Fibroblast of lung (primary cell): ENCODE results near the gene TBC1D14. TPM values are rescaled to one million over a fixed set of nuclear protein-coding genes. Genes with fewer than 3 reads are reported as not detected.

ENCODE experiments used
- DNase-seq, 2 donors: peaks; one replicate each; pipeline versions ENCODE4 v3.0.0 to v3.0.0-alpha.2; 2010; ENCODE audit warnings: low read depth in 2 of 2
- H2AFZ ChIP-seq: 2 replicates; pipeline ENCODE4 v1.5.1; 2012; ENCODE audit warnings: low read length, control low read depth, inconsistent platforms
- H3K27ac ChIP-seq: 2 replicates; pipeline ENCODE4 v1.5.1; 2011; ENCODE audit warnings: low read length, control low read depth; ENCODE audit not compliant: insufficient read depth
- H3K27me3 ChIP-seq: 2 replicates; pipeline ENCODE4 v1.5.1; 2011; ENCODE audit warnings: mild to moderate bottlenecking, low read length; ENCODE audit not compliant: control insufficient read depth, insufficient read depth
- H3K36me3 ChIP-seq: 2 replicates; pipeline ENCODE4 v1.5.1; 2011; ENCODE audit warnings: low read length; ENCODE audit not compliant: control insufficient read depth, insufficient read depth
- H3K4me1 ChIP-seq: 2 replicates; pipeline ENCODE4 v1.5.1; 2011; ENCODE audit warnings: low read length; ENCODE audit not compliant: control insufficient read depth, insufficient read depth; ENCODE audit errors: extremely low read depth
- H3K4me2 ChIP-seq: 2 replicates; pipeline ENCODE4 v1.5.1; 2011; ENCODE audit warnings: low read length, control low read depth; ENCODE audit not compliant: insufficient read depth; ENCODE audit errors: extremely low read depth
- H3K4me3 ChIP-seq, 4 experiments: fragments of 200-600 bp in 1 of 4; sonication (generic) in 1 of 4; replicated peaks in 1 of 4; 2 replicates each; pipeline ENCODE4 v1.5.1; 2011 to 2016; ENCODE audit warnings: low read length in 4 of 4, low read depth in 3 of 4, mild to moderate bottlenecking in 3 of 4, control low read depth in 2 of 4, inconsistent platforms in 1 of 4, mixed read lengths in 1 of 4; ENCODE audit not compliant: insufficient read depth in 1 of 4; ENCODE audit errors: control extremely low read depth in 1 of 4
- H3K79me2 ChIP-seq: 2 replicates; pipeline ENCODE4 v1.5.1; 2012; ENCODE audit warnings: mild to moderate bottlenecking, low read length, inconsistent platforms; ENCODE audit not compliant: control insufficient read depth, insufficient read depth
- H3K9ac ChIP-seq: 2 replicates; pipeline ENCODE4 v1.5.1; 2011; ENCODE audit warnings: mild to moderate bottlenecking, low read length, control low read depth; ENCODE audit not compliant: insufficient read depth
- H3K9me3 ChIP-seq: 2 replicates; pipeline ENCODE4 v1.5.1; 2012; ENCODE audit warnings: low read depth, low read length; ENCODE audit not compliant: control insufficient read depth, insufficient read depth
- H4K20me1 ChIP-seq: 2 replicates; pipeline ENCODE4 v1.5.1; 2011; ENCODE audit warnings: low read length; ENCODE audit not compliant: control insufficient read depth, insufficient read depth; ENCODE audit errors: extremely low read depth
- EZH2 ChIP-seq: IDR thresholded peaks from 2 replicates; pipeline ENCODE4 v1.5.1; 2012; ENCODE audit warnings: low read length, control low read depth, mild to moderate bottlenecking; ENCODE audit errors: missing control alignments
- polyA plus RNA-seq, 2 donors: library from polyadenylated mRNA; depleted of rRNA in 1 of 2; stranded (reverse) in 1 of 2; unstranded in 1 of 2; fragments of >200 nt; gene quantifications; 2 replicates each; pipeline ENCODE4 v1.2.1, GENCODE V29; 2011 to 2012; ENCODE audit warnings: missing spikeins in 1 of 2
- total RNA-seq: library from RNA; depleted of rRNA; stranded (reverse); fragments of >200 nt; gene quantifications from 2 replicates; pipeline ENCODE4 v1.2.1, GENCODE V29; 2014
- TF ChIP-seq, protein P1 (sequence below), 2 donors: IDR thresholded peaks in 1 of 2; conservative IDR thresholded peaks in 1 of 2; 1 replicate in 1 of 2; 2 replicates in 1 of 2; pipeline ENCODE4 v1.5.1; 2011 to 2012; ENCODE audit warnings: low read length in 2 of 2, control low read depth in 1 of 2, inconsistent platforms in 1 of 2, low read depth in 1 of 2, mild to moderate bottlenecking in 1 of 2

The TBC1D14 gene
- total and polyA plus RNA-seq, 2 donors (not counting 1 experiment from before 2014, with no cell fraction given), result 26.9 to 37.7 TPM

DNA sequence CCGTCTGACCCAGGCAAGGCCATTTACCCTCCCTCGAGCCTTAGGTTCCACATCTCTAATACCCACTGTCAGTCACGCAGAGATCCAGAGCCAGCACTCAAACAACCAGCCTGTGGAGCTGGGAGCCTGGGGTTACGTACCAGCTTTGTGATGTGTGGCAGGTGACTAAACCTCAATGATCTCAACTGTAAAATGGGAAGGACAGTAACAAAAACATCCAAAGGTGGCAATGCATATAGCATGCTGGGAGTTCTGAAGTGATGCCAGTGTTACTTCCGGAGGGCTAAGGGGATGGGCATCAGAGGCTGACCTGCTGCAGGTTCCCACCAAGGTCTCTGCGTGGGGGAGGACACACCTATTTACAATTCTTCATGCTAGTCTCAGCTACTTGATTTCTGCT, 152.2 kb downstream of the TBC1D14 start:
- Histone ChIP-seq H3K9ac (no peak overlapping the region), H3K4me2 (no peak overlapping the region), H4K20me1 (no peaks in the 10 kb centered on the region), H3K79me2 (peaks cover 29% of the 10 kb centered on the region), H3K9me3 (no peaks in the 10 kb centered on the region), H3K27ac (no peak overlapping the region), H3K4me1 (no peaks in the 10 kb centered on the region), H3K36me3 (peaks cover 17% of the 10 kb centered on the region), H2AFZ (no peak overlapping the region), H3K4me3 (no peak overlapping the region), H3K27me3 (no peaks in the 10 kb centered on the region)
- DNase-seq, result no peak
- TF ChIP-seq, protein P1, sequence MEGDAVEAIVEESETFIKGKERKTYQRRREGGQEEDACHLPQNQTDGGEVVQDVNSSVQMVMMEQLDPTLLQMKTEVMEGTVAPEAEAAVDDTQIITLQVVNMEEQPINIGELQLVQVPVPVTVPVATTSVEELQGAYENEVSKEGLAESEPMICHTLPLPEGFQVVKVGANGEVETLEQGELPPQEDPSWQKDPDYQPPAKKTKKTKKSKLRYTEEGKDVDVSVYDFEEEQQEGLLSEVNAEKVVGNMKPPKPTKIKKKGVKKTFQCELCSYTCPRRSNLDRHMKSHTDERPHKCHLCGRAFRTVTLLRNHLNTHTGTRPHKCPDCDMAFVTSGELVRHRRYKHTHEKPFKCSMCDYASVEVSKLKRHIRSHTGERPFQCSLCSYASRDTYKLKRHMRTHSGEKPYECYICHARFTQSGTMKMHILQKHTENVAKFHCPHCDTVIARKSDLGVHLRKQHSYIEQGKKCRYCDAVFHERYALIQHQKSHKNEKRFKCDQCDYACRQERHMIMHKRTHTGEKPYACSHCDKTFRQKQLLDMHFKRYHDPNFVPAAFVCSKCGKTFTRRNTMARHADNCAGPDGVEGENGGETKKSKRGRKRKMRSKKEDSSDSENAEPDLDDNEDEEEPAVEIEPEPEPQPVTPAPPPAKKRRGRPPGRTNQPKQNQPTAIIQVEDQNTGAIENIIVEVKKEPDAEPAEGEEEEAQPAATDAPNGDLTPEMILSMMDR (conservative IDR thresholded peaks at IDR 0.05 in 1 of 2, IDR thresholded peaks at IDR 0.05 in 1 of 2; ENCODE audit: low read depth in 1 of 2, low read length in 2 of 2), result no peak
- no peak for TF ChIP-seq EZH2

DNA sequence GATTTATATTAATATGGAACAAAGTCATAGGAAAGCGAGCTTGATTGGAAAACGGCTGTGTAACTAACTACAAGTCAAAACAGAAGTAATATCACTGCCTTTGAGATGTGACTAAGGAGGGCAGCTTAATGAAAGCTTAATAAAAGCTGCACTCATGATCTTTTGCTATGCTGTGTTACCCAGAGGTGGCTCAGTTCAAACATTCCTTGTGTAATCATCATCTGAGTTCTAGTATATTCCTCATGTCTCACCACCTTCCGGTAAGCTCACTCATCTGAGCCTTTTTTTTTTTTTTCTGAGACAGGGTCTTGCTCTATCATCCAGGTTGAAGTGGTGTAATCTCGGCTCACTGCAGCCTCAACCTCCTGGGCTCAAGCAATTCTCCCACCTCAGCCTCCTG, 153.2 kb downstream of the TBC1D14 start:
- H4K20me1 ChIP-seq, result no peaks in the 10 kb centered on the region

DNA sequence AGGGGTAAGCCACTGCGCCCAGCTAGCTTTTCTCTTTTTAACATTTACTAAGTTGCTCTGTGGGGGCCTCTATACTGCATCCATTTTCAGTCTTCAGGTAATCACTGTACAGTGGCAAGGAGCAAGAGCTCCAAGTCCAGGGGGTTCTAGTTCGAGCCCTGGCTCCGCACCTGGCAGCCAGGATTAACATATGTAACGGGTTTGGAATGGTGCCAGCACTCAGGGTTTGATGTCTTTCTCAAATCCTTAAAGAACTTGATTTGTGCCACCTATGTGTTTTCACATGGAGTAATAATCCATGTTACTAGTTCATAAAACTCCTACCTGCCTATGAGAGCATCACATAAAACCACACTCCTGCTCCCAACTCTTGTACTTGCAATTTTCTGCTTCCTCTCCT, 153.7 kb downstream of the TBC1D14 start:
- no peaks in the 10 kb centered on the region for H4K20me1 ChIP-seq
- peaks cover 17% of the 10 kb centered on the region for H3K36me3 ChIP-seq
- H3K4me1 ChIP-seq, result no peaks in the 10 kb centered on the region
- H3K9ac ChIP-seq, result no peak overlapping the region
- H3K79me2 ChIP-seq, result peaks cover 39% of the 10 kb centered on the region
- H3K4me2 ChIP-seq, result no peak overlapping the region
- TF ChIP-seq EZH2, result no peak
- TF ChIP-seq, protein P1 (conservative IDR thresholded peaks at IDR 0.05 in 1 of 2, IDR thresholded peaks at IDR 0.05 in 1 of 2; ENCODE audit: low read depth in 1 of 2, low read length in 2 of 2), result no peak
- no peak overlapping the region for H3K4me3 ChIP-seq
- H2AFZ ChIP-seq, result no peak overlapping the region
- DNase-seq, result no peak
- no peaks in the 10 kb centered on the region for H3K9me3 ChIP-seq
- H3K27me3 ChIP-seq, result no peaks in the 10 kb centered on the region
- no peak overlapping the region for H3K27ac ChIP-seq

More for the DNA sequence above, 153.2 kb downstream of the TBC1D14 start:
- Histone ChIP-seq H3K9ac (no peak overlapping the region), H3K4me3 (no peak overlapping the region), H3K4me1 (no peaks in the 10 kb centered on the region), H3K27ac (no peak overlapping the region), H3K9me3 (no peaks in the 10 kb centered on the region), H3K27me3 (no peaks in the 10 kb centered on the region), H3K36me3 (peaks cover 17% of the 10 kb centered on the region), H3K79me2 (peaks cover 39% of the 10 kb centered on the region), H2AFZ (no peak overlapping the region), H3K4me2 (no peak overlapping the region)
- no peak for DNase-seq
- no peak for TF ChIP-seq EZH2
- TF ChIP-seq, protein P1 (conservative IDR thresholded peaks at IDR 0.05 in 1 of 2, IDR thresholded peaks at IDR 0.05 in 1 of 2; ENCODE audit: low read depth in 1 of 2, low read length in 2 of 2), result no peak
